SK-N-SH (cell line): ENCODE data around the gene PANK3. TPM values are rescaled to one million over a fixed set of nuclear protein-coding genes. Genes with fewer than 3 reads are reported as not detected.

ENCODE experiments used
- CTCF ChIA-PET: fragments of 300-600, 350-600 bp; formaldehyde crosslinking; extraction: SDS; loops from one replicate; lab custom pipeline; 2021; lab: Yijun Ruan, JAX
- POLR2A ChIA-PET: fragments of 350-600 bp; sonication (Branson Sonifier 250); formaldehyde crosslinking; extraction: SDS; loops from one replicate; lab custom pipeline; 2020; ENCODE audit warnings: antibody characterized with exemption, inconsistent platforms; lab: Yijun Ruan, JAX
- DNase-seq: peaks from one replicate; pipeline ENCODE4 v3.0.0; 2012
- H2AFZ ChIP-seq: fragments of 200-600 bp; sonication (generic); 2 replicates; pipeline ENCODE4 v1.8.1; 2016; ENCODE audit warnings: antibody characterized with exemption, mild to moderate bottlenecking, low read depth
- H3F3A ChIP-seq: fragments of 200-600 bp; sonication (generic); replicated peaks from 2 replicates; pipeline ENCODE3; 2016; ENCODE audit warnings: antibody characterized with exemption, mild to moderate bottlenecking; ENCODE audit not compliant: insufficient read depth
- H3K27ac ChIP-seq, 2 experiments: fragments of 200-500 bp in 1 of 2; fragments of 200-600 bp in 1 of 2; sonication (Bioruptor generic) in 1 of 2; sonication (generic), shearing (Covaris generic) in 1 of 2; 2 replicates each; pipeline versions ENCODE4 v1.5.1 to v1.6.1; 2014 to 2016; ENCODE audit warnings: low read depth in 2 of 2, inconsistent platforms in 1 of 2, low read length in 1 of 2, mild to moderate bottlenecking in 1 of 2, mixed read lengths in 1 of 2
- H3K27me3 ChIP-seq: fragments of 200-600 bp; sonication (generic), shearing (Covaris generic); 2 replicates; pipeline ENCODE4 v1.6.1; 2016; ENCODE audit warnings: mixed run types; ENCODE audit not compliant: insufficient read depth
- H3K36me3 ChIP-seq, 2 experiments: fragments of 200-500 bp in 1 of 2; fragments of 200-600 bp in 1 of 2; sonication (Bioruptor generic) in 1 of 2; sonication (generic) in 1 of 2; replicated peaks in 1 of 2; 2 replicates each; pipeline versions ENCODE3 to v1.5.1; 2014 to 2016; ENCODE audit warnings: low read length in 1 of 2, mild to moderate bottlenecking in 1 of 2; ENCODE audit not compliant: insufficient read depth in 2 of 2, control insufficient read depth in 1 of 2
- H3K4me1 ChIP-seq, 2 experiments: fragments of 200-500 bp in 1 of 2; fragments of 200-600 bp in 1 of 2; sonication (Bioruptor generic) in 1 of 2; sonication (generic), shearing (Covaris generic) in 1 of 2; 2 replicates each; pipeline versions ENCODE4 v1.5.1 to v1.6.1; 2014 to 2016; ENCODE audit warnings: low read depth in 1 of 2, low read length in 1 of 2, mixed run types in 1 of 2; ENCODE audit not compliant: insufficient read depth in 2 of 2, control insufficient read depth in 1 of 2
- H3K4me2 ChIP-seq: fragments of 200-600 bp; sonication (generic), shearing (Covaris generic); 2 replicates; pipeline ENCODE4 v1.6.1; 2017; ENCODE audit warnings: mixed run types
- H3K4me3 ChIP-seq, 2 experiments: fragments of 200-500 bp in 1 of 2; fragments of 200-600 bp in 1 of 2; sonication (Bioruptor generic) in 1 of 2; sonication (generic), shearing (Covaris generic) in 1 of 2; 2 replicates each; pipeline versions ENCODE4 v1.5.1 to v1.8.1; 2014 to 2016; ENCODE audit warnings: low read depth in 2 of 2, inconsistent platforms in 1 of 2, low read length in 1 of 2, mild to moderate bottlenecking in 1 of 2, mixed read lengths in 1 of 2, moderate library complexity in 1 of 2
- H3K79me2 ChIP-seq: fragments of 200-600 bp; sonication (generic); 2 replicates; pipeline ENCODE4 v1.8.1; 2017; ENCODE audit warnings: mild to moderate bottlenecking; ENCODE audit not compliant: insufficient read depth
- H3K9ac ChIP-seq: fragments of 200-600 bp; sonication (generic); 2 replicates; pipeline ENCODE4 v1.6.1; 2017; ENCODE audit warnings: mixed run types
- H3K9me2 ChIP-seq: fragments of 200-600 bp; sonication (generic); 2 replicates; pipeline ENCODE4 v1.6.1; 2017; ENCODE audit warnings: mixed run types
- H3K9me3 ChIP-seq: fragments of 200-600 bp; sonication (generic); 2 replicates; pipeline ENCODE4 v1.6.1; 2017; ENCODE audit warnings: mixed run types, mild to moderate bottlenecking, moderate library complexity
- H4K20me1 ChIP-seq: fragments of 200-600 bp; sonication (generic); 2 replicates; pipeline ENCODE4 v1.6.1; 2017; ENCODE audit warnings: mild to moderate bottlenecking, mixed run types; ENCODE audit not compliant: insufficient read depth
- EP300 ChIP-seq, 2 experiments: IDR thresholded peaks; 2 replicates each; pipeline versions ENCODE4 v1.4.0 to v1.6.1; 2012; ENCODE audit warnings: borderline replicate concordance in 1 of 2, low read depth in 1 of 2, low read length in 1 of 2
- FOSL2 ChIP-seq: IDR thresholded peaks from 2 replicates; pipeline ENCODE4 v1.4.0; 2012; ENCODE audit warnings: low read depth, mild to moderate bottlenecking, moderate library complexity, borderline replicate concordance
- FOXJ3 ChIP-seq: sonication (generic); formaldehyde crosslinking; IDR thresholded peaks from 2 replicates; pipeline ENCODE4 v1.5.1; 2020; ENCODE audit warnings: mild to moderate bottlenecking, missing genetic modification reagents
- FOXM1 ChIP-seq: IDR thresholded peaks from 2 replicates; pipeline ENCODE4 v1.4.0; 2012; ENCODE audit warnings: low read depth, mild to moderate bottlenecking
- GABPA ChIP-seq: IDR thresholded peaks from 2 replicates; pipeline ENCODE4 v1.4.0; 2012; ENCODE audit warnings: low read depth, mild to moderate bottlenecking
- IRF3 ChIP-seq: fragments of 150-350 bp; IDR thresholded peaks from 2 replicates; pipeline ENCODE4 v1.6.1; 2016; ENCODE audit warnings: mild to moderate bottlenecking, low read depth, low read length
- JUND ChIP-seq: IDR thresholded peaks from 2 replicates; pipeline ENCODE4 v1.4.0; 2012
- MAX ChIP-seq: IDR thresholded peaks from 2 replicates; pipeline ENCODE4 v1.4.0; 2012; ENCODE audit warnings: low read depth
- MEF2A ChIP-seq: IDR thresholded peaks from 2 replicates; pipeline ENCODE4 v1.4.0; 2012; ENCODE audit warnings: low read depth, borderline replicate concordance
- NFIC ChIP-seq: IDR thresholded peaks from 2 replicates; pipeline ENCODE4 v1.4.0; 2012; ENCODE audit warnings: borderline replicate concordance
- RAD21 ChIP-seq: IDR thresholded peaks from 2 replicates; pipeline ENCODE4 v1.6.1; 2012; ENCODE audit warnings: mild to moderate bottlenecking, low read length
- RCOR1 ChIP-seq: fragments of 150-350 bp; IDR thresholded peaks from 2 replicates; pipeline ENCODE4 v1.6.1; 2017; ENCODE audit warnings: antibody characterized with exemption, low read length
- REST ChIP-seq: IDR thresholded peaks from 2 replicates; pipeline ENCODE4 v1.6.1; 2012; ENCODE audit warnings: mild to moderate bottlenecking, low read depth, low read length, moderate library complexity
- TCF12 ChIP-seq: IDR thresholded peaks from 2 replicates; pipeline ENCODE4 v1.4.0; 2012
- USF1 ChIP-seq: IDR thresholded peaks from 2 replicates; pipeline ENCODE4 v1.4.0; 2012; ENCODE audit warnings: low read depth, borderline replicate concordance
- WGBS: methylation state at CpG from one replicate; pipeline ENCODE4 v1.1.6; 2017; ENCODE audit warnings: low lambda C conversion rate; 5-methylcytosine and 5-hydroxymethylcytosine counted together
- polyA plus RNA-seq, 3 experiments: library from polyadenylated mRNA; depleted of rRNA; stranded (reverse); fragments of >200 nt; gene quantifications; 2 replicates each; pipeline ENCODE4 v1.2.3, GENCODE V29; 2012

Gene PANK3
- polyA plus RNA-seq, 1 of the 3 experiments (the other 2 are of a cell fraction), result 6.1 TPM

GRCh38 chr5:168599826-168600225, 20.7 kb upstream of the PANK3 start (continued):
- TF ChIP-seq REST, result no peak
- TF ChIP-seq JUND, result no peak
- TF ChIP-seq RCOR1, result no peak
- no peak for TF ChIP-seq FOXJ3 (CRISPR knock-in tag)
- TF ChIP-seq FOSL2, result no peak
- no peak for TF ChIP-seq NFIC
- TF ChIP-seq, all 33 proteins: peak for 0

GRCh38 chr5:168598639-168599038, 19.5 kb upstream of the PANK3 start:
- ChIA-PET CTCF (no interaction called here), POLR2A (no interaction called here)
- Histone ChIP-seq H2AFZ (no peak overlapping the region), H3K36me3 (no peaks in the 10 kb centered on the region), H3K9ac (no peak overlapping the region), H3K4me1 (peaks cover 0 to 12% of the 10 kb centered on the region in 2 experiments; a peak in 2 of 4 replicates), H3K27me3 (no peaks in the 10 kb centered on the region), H3K79me2 (no peaks in the 10 kb centered on the region), H3K4me2 (no peak overlapping the region), H3K27ac (no peak overlapping the region), H3K4me3 (no peak overlapping the region), H3K9me3 (no peaks in the 10 kb centered on the region), H3F3A (no peaks in the 10 kb centered on the region), H4K20me1 (no peaks in the 10 kb centered on the region), H3K9me2 (no peaks in the 10 kb centered on the region)
- TF ChIP-seq GABPA (no peak), MAX (no peak), IRF3 (no peak), MEF2A (no peak), NFIC (no peak), TCF12 (no peak), RCOR1 (no peak), FOXM1 (no peak), EP300 (IDR thresholded peaks at IDR 0.05; ENCODE audit: borderline replicate concordance in 1 of 2, low read depth in 1 of 2, low read length in 1 of 2) (no peak), RAD21 (no peak), USF1 (no peak)
- WGBS, result 82% methylated on average over 3 of the region's 3 CpGs
- DNase-seq, result no peak
